ENCODE data around the gene TUBB4B. TPM values are rescaled to one million over a fixed set of nuclear protein-coding genes. Genes with fewer than 3 reads are reported as not detected.

TUBB4B gene
- total RNA-seq, 1 donor from 2014 or later = 329 TPM

DNA sequence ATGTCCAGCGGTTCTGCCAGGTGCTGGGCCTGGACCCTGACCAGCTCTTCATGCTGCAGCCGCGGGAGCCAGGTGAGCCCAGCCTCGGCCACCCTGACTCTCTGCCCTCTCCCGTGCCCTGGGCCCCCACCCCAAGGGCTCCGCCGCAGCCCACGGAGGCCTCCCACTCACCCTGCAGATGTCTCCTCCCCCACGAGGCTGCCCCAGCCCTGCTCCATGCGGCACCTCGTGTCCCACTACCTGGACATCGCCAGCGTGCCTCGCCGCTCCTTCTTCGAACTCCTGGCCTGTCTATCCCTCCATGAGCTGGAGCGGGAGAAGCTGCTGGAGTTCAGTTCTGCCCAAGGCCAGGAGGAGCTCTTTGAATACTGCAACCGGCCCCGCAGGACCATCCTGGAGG is 26.5 kb upstream of the TUBB4B start:
- H3K4me3 Mint-ChIP-seq = no peak overlapping the region
- no peak overlapping the region for H3K27ac Mint-ChIP-seq (ENCODE audit: unreplicated experiment)
- H3K36me3 Mint-ChIP-seq (ENCODE audit: low read depth) = peaks cover 2% of the 10 kb centered on the region
- TF ChIP-seq, protein P1, sequence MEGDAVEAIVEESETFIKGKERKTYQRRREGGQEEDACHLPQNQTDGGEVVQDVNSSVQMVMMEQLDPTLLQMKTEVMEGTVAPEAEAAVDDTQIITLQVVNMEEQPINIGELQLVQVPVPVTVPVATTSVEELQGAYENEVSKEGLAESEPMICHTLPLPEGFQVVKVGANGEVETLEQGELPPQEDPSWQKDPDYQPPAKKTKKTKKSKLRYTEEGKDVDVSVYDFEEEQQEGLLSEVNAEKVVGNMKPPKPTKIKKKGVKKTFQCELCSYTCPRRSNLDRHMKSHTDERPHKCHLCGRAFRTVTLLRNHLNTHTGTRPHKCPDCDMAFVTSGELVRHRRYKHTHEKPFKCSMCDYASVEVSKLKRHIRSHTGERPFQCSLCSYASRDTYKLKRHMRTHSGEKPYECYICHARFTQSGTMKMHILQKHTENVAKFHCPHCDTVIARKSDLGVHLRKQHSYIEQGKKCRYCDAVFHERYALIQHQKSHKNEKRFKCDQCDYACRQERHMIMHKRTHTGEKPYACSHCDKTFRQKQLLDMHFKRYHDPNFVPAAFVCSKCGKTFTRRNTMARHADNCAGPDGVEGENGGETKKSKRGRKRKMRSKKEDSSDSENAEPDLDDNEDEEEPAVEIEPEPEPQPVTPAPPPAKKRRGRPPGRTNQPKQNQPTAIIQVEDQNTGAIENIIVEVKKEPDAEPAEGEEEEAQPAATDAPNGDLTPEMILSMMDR (conservative IDR thresholded peaks at IDR 0.05) = no peak
- no peaks in the 10 kb centered on the region for H3K27me3 Mint-ChIP-seq (ENCODE audit: low read depth)
- no peak for DNase-seq (ENCODE audit: low read depth, low spot score)
- no peaks in the 10 kb centered on the region for H3K4me1 Mint-ChIP-seq
- H3K9me3 Mint-ChIP-seq = no peaks in the 10 kb centered on the region

DNA sequence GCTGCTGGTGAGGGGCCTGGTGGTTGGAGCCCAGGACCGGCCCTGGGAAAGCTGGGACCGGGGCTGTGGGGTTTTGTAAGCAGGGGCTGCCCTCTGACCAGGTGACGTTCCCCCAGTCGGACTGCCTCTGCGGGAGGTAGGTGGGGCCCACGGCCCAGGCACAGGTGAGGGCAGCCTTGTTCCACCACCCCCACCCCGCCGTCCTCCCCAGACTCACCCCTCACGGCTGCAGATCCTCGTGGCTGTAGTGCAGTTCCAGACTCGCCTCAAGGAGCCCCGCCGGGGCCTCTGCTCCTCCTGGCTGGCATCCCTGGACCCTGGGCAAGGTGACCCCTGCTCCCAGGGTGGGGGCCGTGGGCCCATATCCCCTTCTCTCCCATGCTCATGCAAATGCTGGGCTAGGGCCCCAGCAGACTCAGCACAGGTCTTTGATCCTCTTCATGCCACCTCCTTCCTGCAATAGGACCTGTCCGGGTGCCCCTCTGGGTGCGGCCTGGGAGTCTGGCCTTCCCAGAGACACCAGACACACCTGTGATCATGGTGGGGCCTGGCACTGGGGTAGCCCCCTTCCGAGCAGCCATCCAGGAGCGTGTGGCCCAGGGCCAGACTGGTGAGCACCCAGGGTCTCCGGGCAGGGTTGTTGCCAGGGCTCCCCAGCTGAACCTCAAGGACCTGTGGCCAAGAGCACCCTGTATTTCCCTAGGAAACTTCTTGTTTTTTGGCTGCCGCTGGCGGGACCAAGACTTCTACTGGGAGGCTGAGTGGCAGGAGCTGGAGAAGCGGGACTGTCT is 25.7 kb upstream of the TUBB4B start:
- H3K27ac Mint-ChIP-seq (ENCODE audit: unreplicated experiment) = no peak overlapping the region
- TF ChIP-seq, protein P1 (conservative IDR thresholded peaks at IDR 0.05) = no peak
- peaks cover 2% of the 10 kb centered on the region for H3K36me3 Mint-ChIP-seq (ENCODE audit: low read depth)
- no peak for DNase-seq (ENCODE audit: low read depth, low spot score)
- H3K4me3 Mint-ChIP-seq = no peak overlapping the region
- H3K27me3 Mint-ChIP-seq (ENCODE audit: low read depth) = no peaks in the 10 kb centered on the region
- H3K4me1 Mint-ChIP-seq = no peaks in the 10 kb centered on the region
- no peaks in the 10 kb centered on the region for H3K9me3 Mint-ChIP-seq

DNA sequence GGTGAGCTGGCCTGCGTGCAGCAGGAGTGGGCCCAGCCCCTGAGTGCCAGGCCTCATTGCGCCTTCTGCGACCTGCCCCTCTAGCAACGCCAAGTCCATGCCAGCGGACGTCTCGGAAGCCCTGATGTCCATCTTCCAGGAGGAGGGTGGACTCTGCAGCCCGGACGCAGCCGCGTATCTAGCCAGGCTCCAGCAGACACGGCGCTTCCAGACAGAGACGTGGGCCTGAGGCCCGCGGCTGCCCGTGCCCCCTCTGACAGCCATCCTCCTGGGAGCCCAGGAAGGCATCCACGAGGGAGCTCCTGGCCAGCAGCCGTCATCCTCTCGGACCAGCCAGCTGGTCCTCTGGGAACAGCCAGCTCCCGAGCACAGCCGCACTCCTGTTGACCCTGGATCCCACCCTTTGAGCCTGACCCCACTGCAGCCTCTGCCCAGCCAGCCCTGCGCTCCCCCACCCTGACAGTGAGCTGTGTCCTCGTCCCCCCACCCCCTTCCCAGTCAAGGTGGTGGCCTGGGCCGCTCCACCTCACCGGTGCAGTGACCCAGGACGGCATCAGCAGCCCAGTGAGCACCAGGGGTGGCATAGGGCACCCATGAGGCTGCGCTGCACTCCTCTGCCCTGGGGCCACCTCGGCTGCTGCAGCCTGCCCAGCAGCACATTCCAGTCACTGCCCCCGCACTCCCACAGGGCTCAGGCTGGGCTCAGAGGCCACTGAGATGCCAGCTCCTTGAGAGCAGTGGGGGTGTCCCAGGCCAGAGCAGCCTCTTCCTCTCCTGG is 24.7 kb upstream of the TUBB4B start:
- Mint-ChIP-seq H3K4me3 (peak overlapping the region; percentile 27), H3K4me1 (no peaks in the 10 kb centered on the region), H3K36me3 (ENCODE audit: low read depth) (peaks cover 2% of the 10 kb centered on the region), H3K27me3 (ENCODE audit: low read depth) (no peaks in the 10 kb centered on the region), H3K9me3 (no peaks in the 10 kb centered on the region), H3K27ac (ENCODE audit: unreplicated experiment) (no peak overlapping the region)
- TF ChIP-seq, protein P1 (conservative IDR thresholded peaks at IDR 0.05) = no peak
- no peak for DNase-seq (ENCODE audit: low read depth, low spot score)

DNA sequence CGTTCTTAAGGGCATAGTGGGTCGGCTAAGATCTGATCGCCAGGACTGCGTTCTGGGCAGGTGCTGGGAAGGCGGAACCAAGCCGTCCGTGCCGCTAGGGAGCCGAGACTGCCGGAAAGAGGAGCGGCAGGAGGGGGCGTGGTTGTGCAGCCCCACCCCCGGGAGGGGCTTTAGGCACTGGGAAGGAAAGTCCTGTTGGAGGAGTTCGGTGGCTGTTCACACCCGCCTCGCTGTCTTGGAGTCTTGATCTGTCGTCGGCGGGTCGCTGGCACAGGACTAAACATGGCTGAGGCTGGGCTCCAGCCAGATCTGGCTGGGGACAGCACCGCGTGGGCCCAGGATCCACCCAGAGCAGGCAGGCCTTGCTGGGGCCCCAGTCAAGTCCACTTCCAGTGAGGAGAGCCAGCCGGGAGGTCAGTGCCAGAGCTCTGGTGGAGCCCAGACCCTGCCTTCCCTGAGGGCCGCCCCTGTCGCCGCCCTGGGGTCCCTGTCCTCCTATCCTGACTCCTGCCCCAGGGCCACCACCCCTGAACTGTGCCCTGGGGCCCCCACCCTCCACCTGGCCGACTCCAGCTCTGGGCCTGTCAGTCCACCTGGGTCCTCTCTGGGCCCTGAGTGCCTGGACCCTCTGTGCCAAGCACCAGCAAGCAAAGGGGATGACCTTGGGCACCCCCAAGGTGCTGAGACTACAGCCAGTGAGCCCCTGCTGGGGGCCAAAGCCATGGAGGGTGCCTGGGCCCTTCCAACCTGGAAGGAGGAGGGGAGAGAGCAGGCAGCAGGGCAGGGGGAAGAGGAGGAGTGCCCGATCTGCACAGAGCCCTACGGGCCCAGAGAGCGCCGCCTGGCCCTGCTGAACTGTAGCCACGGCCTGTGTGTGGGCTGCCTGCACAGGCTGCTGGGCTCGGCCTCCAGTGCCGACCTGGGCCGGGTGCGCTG is 23.5 kb upstream of the TUBB4B start:
- H3K4me3 Mint-ChIP-seq = peak overlapping the region; percentile 54

More for the DNA sequence above, 23.5 kb upstream of the TUBB4B start:
- Mint-ChIP-seq H3K27ac (ENCODE audit: unreplicated experiment) (no peak overlapping the region), H3K36me3 (ENCODE audit: low read depth) (peaks cover 2% of the 10 kb centered on the region), H3K9me3 (no peaks in the 10 kb centered on the region), H3K4me1 (no peaks in the 10 kb centered on the region), H3K27me3 (ENCODE audit: low read depth) (no peaks in the 10 kb centered on the region)
- TF ChIP-seq, protein P1 (conservative IDR thresholded peaks at IDR 0.05) = no peak
- DNase-seq (ENCODE audit: low read depth, low spot score) = no peak
